NCI-H2029 treated with DMSO at 0.1 percent for 48 hours (cell line): Measurements from ENCODE around the gene HOXA4.

Experiments used
- DNase-seq: peaks from one replicate; lab custom pipeline; 2025; lab: John Stamatoyannopoulos, UW

Gene HOXA4

GRCh38 chr7:27133409-27134231 is 3.1 kb upstream of the HOXA4 start:
- no peak for DNase-seq

- no peak for DNase-seq
Measured at GRCh38 chr7:27132978-27133377, 2.4 kb upstream of the HOXA4 start.

- DNase-seq, result no peak
Measured at GRCh38 chr7:27132214-27132613, 1.7 kb upstream of the HOXA4 start.

- DNase-seq, result no peak
Measured at GRCh38 chr7:27131390-27131819, 848 bp upstream of the HOXA4 start.

GRCh38 chr7:27129729-27130539 is 623 bp downstream of the HOXA4 start:
- no peak for DNase-seq

- DNase-seq, result no peak
Measured at GRCh38 chr7:27128776-27129728, 1.5 kb downstream of the HOXA4 start.

- DNase-seq, result no peak
Measured at GRCh38 chr7:27128034-27128433, 2.5 kb downstream of the HOXA4 start.

- DNase-seq, result no peak
Measured at GRCh38 chr7:27126596-27127327, 3.8 kb downstream of the HOXA4 start.

- DNase-seq, result no peak
Measured at GRCh38 chr7:27125986-27126394, 4.6 kb downstream of the HOXA4 start.

- no peak for DNase-seq
Measured at GRCh38 chr7:27124902-27125689, 5.5 kb downstream of the HOXA4 start.

GRCh38 chr7:27124096-27124901 is 6.3 kb downstream of the HOXA4 start:
- DNase-seq, result no peak

GRCh38 chr7:27123477-27124053 is 7.0 kb downstream of the HOXA4 start:
- DNase-seq, result no peak

- no peak for DNase-seq
Measured at GRCh38 chr7:27123007-27123476, 7.5 kb downstream of the HOXA4 start.

- no peak for DNase-seq
Measured at GRCh38 chr7:27122077-27122910, 8.3 kb downstream of the HOXA4 start.

GRCh38 chr7:27121684-27122076 is 8.9 kb downstream of the HOXA4 start:
- no peak for DNase-seq

- no peak for DNase-seq
Measured at GRCh38 chr7:27119412-27119911, 11.1 kb downstream of the HOXA4 start.

GRCh38 chr7:27118580-27118979 is 12.0 kb downstream of the HOXA4 start:
- DNase-seq, result no peak

- no peak for DNase-seq
Measured at GRCh38 chr7:27117887-27118491, 12.6 kb downstream of the HOXA4 start.
